Raji (cell line): ENCODE data around the gene ANO9.

Experiments used
- POLR2A ChIP-seq: IDR thresholded peaks from 2 replicates; pipeline ENCODE4 v1.6.1; 2011; ENCODE audit warnings: low read depth, low read length, control low read depth; ENCODE audit not compliant: insufficient read depth

The ANO9 gene

GRCh38 chr11:441418-442274 lies at the start of gene ANO9:
ANO9 (minus strand) TSS chr11:442011; CDS start chr11:441926, 85 bp downstream.
- peak; percentile 32; the same call in 1 of the 2 replicates for TF ChIP-seq POLR2A

GRCh38 chr11:491358-491757 lies 49.5 kb upstream of the ANO9 start:
- TF ChIP-seq POLR2A = no peak

- no peak for TF ChIP-seq POLR2A
These were observed 49.1 kb upstream of the ANO9 start for GRCh38 chr11:490930-491260.

GRCh38 chr11:490186-490929 lies 48.5 kb upstream of the ANO9 start:
- no peak for TF ChIP-seq POLR2A

- TF ChIP-seq POLR2A = no peak
These were observed 47.9 kb upstream of the ANO9 start for GRCh38 chr11:489610-490185.

- TF ChIP-seq POLR2A = no peak
These were observed 47.2 kb upstream of the ANO9 start for GRCh38 chr11:488992-489391.

- TF ChIP-seq POLR2A = no peak
These were observed 46.8 kb upstream of the ANO9 start for GRCh38 chr11:488579-488978.

- no peak for TF ChIP-seq POLR2A
These were observed 46.3 kb upstream of the ANO9 start for GRCh38 chr11:488062-488461.

GRCh38 chr11:487571-488021 lies 45.8 kb upstream of the ANO9 start:
- no peak for TF ChIP-seq POLR2A

GRCh38 chr11:486189-486588 lies 44.4 kb upstream of the ANO9 start:
- no peak for TF ChIP-seq POLR2A

GRCh38 chr11:484616-485015 lies 42.8 kb upstream of the ANO9 start:
- no peak for TF ChIP-seq POLR2A

GRCh38 chr11:479311-479710 lies 37.5 kb upstream of the ANO9 start:
- TF ChIP-seq POLR2A = no peak

- no peak for TF ChIP-seq POLR2A
These were observed 35.4 kb upstream of the ANO9 start for GRCh38 chr11:477052-477715.

GRCh38 chr11:476416-476815 lies 34.6 kb upstream of the ANO9 start:
- no peak for TF ChIP-seq POLR2A

GRCh38 chr11:475941-476340 lies 34.1 kb upstream of the ANO9 start:
- no peak for TF ChIP-seq POLR2A
